Glutamatergic neuron (in vitro differentiated cells): Measurements from ENCODE around the gene LCN10. TPM values are rescaled to one million over a fixed set of nuclear protein-coding genes. Genes with fewer than 3 reads are reported as not detected.

ENCODE experiments used
- DNase-seq: peaks from one replicate; pipeline ENCODE4 v3.0.0; 2022
- H3K27ac Mint-ChIP-seq: one replicate; pipeline ENCODE4 v1.8.0; 2020; ENCODE audit warnings: mild to moderate bottlenecking, mixed read lengths, inconsistent platforms; ENCODE audit not compliant: unreplicated experiment
- H3K27me3 Mint-ChIP-seq: one replicate; pipeline ENCODE4 v1.8.0; 2020; ENCODE audit warnings: mild to moderate bottlenecking, moderate library complexity, mixed read lengths, inconsistent platforms; ENCODE audit not compliant: unreplicated experiment
- H3K36me3 Mint-ChIP-seq: one replicate; pipeline ENCODE4 v1.8.0; 2020; ENCODE audit warnings: mild to moderate bottlenecking, mixed read lengths, inconsistent platforms; ENCODE audit not compliant: unreplicated experiment
- H3K4me1 Mint-ChIP-seq: one replicate; pipeline ENCODE4 v1.8.0; 2020; ENCODE audit warnings: mild to moderate bottlenecking, low read depth, mixed read lengths, inconsistent platforms; ENCODE audit not compliant: unreplicated experiment
- H3K4me3 Mint-ChIP-seq: one replicate; pipeline ENCODE4 v1.8.0; 2020; ENCODE audit warnings: mild to moderate bottlenecking, mixed read lengths, inconsistent platforms; ENCODE audit not compliant: unreplicated experiment
- H3K9me3 Mint-ChIP-seq: one replicate; pipeline ENCODE4 v1.8.0; 2020; ENCODE audit warnings: mild to moderate bottlenecking, moderate library complexity, mixed read lengths, inconsistent platforms; ENCODE audit not compliant: unreplicated experiment
- total RNA-seq: library from RNA; stranded (reverse); fragmentation: NEBNext Ultra II Directional; extraction: Animal tissue kit (Norgen Biotek cat#: 25700); gene quantifications from one replicate; pipeline ENCODE4 v1.2.1, GENCODE V29; 2021; ENCODE audit not compliant: unreplicated experiment
- TF ChIP-seq, protein P1 (sequence below): fragments of 200-600 bp; sonication (generic); IDR thresholded peaks from one replicate; pipeline ENCODE4 v1.5.0; 2021; ENCODE audit not compliant: partially characterized antibody, unreplicated experiment

Gene LCN10
- total RNA-seq, 1 donor from 2014 or later: not detected

GRCh38 chr9:136718345-136719194, 24.2 kb downstream of the LCN10 start:
- TF ChIP-seq, protein P1, sequence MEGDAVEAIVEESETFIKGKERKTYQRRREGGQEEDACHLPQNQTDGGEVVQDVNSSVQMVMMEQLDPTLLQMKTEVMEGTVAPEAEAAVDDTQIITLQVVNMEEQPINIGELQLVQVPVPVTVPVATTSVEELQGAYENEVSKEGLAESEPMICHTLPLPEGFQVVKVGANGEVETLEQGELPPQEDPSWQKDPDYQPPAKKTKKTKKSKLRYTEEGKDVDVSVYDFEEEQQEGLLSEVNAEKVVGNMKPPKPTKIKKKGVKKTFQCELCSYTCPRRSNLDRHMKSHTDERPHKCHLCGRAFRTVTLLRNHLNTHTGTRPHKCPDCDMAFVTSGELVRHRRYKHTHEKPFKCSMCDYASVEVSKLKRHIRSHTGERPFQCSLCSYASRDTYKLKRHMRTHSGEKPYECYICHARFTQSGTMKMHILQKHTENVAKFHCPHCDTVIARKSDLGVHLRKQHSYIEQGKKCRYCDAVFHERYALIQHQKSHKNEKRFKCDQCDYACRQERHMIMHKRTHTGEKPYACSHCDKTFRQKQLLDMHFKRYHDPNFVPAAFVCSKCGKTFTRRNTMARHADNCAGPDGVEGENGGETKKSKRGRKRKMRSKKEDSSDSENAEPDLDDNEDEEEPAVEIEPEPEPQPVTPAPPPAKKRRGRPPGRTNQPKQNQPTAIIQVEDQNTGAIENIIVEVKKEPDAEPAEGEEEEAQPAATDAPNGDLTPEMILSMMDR: no peak
- peaks cover under 1% of the 10 kb centered on the region for H3K27me3 Mint-ChIP-seq
- no peaks in the 10 kb centered on the region for H3K36me3 Mint-ChIP-seq
- peaks cover 3% of the 10 kb centered on the region for H3K9me3 Mint-ChIP-seq
- H3K4me1 Mint-ChIP-seq: peaks cover 4% of the 10 kb centered on the region
- no peak for DNase-seq
- no peak overlapping the region for H3K27ac Mint-ChIP-seq
- H3K4me3 Mint-ChIP-seq: no peak overlapping the region

DNA sequence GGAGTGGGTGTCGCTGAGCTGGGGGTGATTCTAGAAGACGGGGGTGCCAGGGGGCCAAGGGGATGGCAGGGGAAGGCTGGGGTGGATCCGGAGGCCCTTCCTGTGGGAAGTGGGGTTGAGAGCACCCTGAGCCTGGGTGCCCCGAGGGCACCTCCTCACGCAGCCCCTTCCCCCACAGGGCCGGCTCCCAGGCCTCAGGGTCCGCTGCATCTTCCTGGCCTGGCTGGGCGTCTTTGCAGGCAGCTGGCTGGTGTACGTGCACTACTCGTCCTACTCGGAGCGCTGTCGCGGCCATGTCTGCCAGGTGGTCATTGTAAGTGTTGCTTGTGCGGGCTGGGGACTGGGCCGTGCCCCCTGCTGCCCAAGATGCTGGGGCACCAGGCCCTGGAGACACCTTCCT, 25.3 kb downstream of the LCN10 start:
- peaks cover 6% of the 10 kb centered on the region for H3K4me1 Mint-ChIP-seq
- no peak for DNase-seq
- no peak overlapping the region for H3K4me3 Mint-ChIP-seq
- no peak overlapping the region for H3K27ac Mint-ChIP-seq
- H3K36me3 Mint-ChIP-seq: no peaks in the 10 kb centered on the region
- H3K27me3 Mint-ChIP-seq: no peaks in the 10 kb centered on the region
- TF ChIP-seq, protein P1: no peak
- H3K9me3 Mint-ChIP-seq: peaks cover 3% of the 10 kb centered on the region

- H3K27me3 Mint-ChIP-seq: peaks cover 5% of the 10 kb centered on the region
- H3K36me3 Mint-ChIP-seq: no peaks in the 10 kb centered on the region
- peaks cover 5% of the 10 kb centered on the region for H3K9me3 Mint-ChIP-seq
- no peak overlapping the region for H3K27ac Mint-ChIP-seq
- H3K4me3 Mint-ChIP-seq: no peak overlapping the region
- TF ChIP-seq, protein P1: no peak
- no peak for DNase-seq
- H3K4me1 Mint-ChIP-seq: peaks cover 5% of the 10 kb centered on the region
Observed at GRCh38 chr9:136714893-136715274, 27.9 kb downstream of the LCN10 start.

- peak overlapping the region; percentile 64 for H3K4me3 Mint-ChIP-seq
- peaks cover 5% of the 10 kb centered on the region for H3K27me3 Mint-ChIP-seq
- TF ChIP-seq, protein P1: no peak
- peaks cover 5% of the 10 kb centered on the region for H3K9me3 Mint-ChIP-seq
- no peak for DNase-seq
- peak overlapping the region; percentile 52 for H3K27ac Mint-ChIP-seq
- H3K36me3 Mint-ChIP-seq: no peaks in the 10 kb centered on the region
- H3K4me1 Mint-ChIP-seq: peaks cover 5% of the 10 kb centered on the region
Observed at GRCh38 chr9:136714096-136714892, 28.4 kb downstream of the LCN10 start.
